GM18867 (cell line): Measurements from ENCODE around the gene PXT1.
A peak's percentile ranks its signal among the peaks of the same experiment; 100 is the strongest.
"Not testable (repeated sequence)": the region's sequence is repeated elsewhere in the genome, so short reads cannot be mapped to it uniquely, and the experiment has no call there.

Experiments
- ATAC-seq: cut with Tn5 transposase; IDR thresholded peaks from one replicate; pipeline ENCODE4 v1.9.1; 2021; ENCODE audit warnings: mild to moderate bottlenecking, moderate library complexity; ENCODE audit not compliant: unreplicated experiment

PXT1 gene

DNA sequence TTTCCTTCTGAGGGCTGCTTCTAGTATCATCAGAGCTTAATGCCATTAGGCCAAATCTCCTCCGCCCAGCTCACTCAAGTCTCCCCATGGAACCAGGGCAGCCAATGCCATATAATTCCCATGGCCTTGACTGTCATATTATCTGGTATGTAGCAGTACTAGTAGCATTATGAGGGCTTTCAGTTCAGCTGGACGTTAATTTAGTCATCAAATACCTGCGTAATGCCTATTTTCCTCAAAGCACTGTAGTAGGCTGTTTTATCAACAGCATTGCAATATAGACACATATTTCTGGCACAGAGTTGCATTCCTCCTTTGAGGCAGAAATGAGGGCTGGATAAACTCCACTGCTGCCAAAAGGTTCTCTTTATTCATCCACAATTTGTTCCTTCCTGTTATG lies 1.8 kb upstream of the PXT1 start:
- ATAC-seq, result no peak

DNA sequence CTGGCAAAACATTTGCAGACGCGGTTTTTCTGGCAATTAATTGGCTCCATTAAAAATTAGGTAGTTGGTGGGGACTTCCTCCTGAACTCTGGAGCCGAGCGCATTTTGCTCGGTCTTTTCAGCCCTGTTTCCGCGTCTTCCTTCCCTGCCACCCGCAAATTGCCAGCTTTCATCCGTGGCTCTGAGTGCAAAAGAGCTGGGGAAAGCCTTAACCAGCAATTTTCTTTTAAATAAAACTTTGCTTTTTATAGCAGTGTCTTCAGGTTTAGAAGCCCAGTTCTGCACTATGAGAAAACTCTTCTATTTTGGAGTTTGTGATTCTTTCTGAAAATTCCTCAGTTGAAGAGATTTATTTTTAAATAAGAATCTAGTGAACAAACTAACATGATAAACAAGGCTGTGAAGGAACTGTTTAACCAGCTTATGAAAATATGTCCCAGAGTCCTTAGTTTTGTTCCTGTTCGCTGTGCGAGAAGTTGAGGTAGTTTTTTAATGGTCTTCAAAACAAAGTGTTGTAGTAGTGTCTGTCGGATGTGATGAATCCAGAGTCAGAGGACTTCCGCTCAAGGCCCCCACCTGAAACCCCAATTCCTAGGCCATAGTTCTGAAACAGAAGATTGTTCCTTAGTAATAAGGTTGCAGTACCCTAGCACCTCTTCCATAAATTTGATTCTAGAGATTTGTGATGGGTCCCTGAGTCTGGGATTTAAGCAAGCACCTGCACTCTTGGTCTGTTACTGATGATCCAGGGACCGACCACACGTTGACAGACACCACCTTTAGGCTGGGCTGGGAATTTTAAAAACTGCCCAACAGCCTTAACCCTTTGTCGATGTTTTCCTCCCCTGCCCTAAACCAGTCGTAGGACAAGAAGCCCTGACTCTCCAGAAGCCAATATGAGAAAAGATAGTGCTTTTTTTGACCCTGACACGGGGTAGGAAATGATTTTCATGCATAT lies 1.1 kb upstream of the PXT1 start:
- no peak for ATAC-seq

DNA sequence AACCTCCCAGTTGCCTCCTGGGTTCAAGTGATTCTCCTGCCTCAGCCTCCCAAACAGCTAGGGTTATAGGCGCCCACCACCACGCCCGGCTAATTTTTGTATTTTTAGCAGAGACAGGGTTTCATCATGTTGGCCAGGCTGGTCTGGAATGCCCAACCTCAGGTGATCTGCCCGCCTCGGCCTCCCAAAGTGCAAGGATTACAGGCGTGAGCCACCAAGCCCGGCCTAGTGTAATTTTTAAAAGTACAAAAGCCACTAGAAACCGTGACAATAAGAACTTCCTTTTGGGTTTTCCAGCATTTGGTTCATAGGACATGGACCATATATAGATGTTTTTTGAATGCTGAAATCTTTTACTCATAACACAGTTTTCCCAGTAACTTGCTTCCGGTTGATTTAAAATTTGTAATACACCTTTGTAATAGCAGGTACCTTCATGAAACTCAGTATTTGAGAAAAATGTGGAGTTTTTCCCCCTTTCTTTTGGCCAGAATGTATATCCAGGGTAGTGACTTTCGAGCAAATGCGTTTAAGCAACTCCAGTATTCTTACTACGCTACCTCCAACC lies 467 bp downstream of the PXT1 start:
- no peak for ATAC-seq

GRCh38 chr6:36441307-36441894 lies 1.3 kb downstream of the PXT1 start:
- peak; percentile 66 for ATAC-seq

DNA sequence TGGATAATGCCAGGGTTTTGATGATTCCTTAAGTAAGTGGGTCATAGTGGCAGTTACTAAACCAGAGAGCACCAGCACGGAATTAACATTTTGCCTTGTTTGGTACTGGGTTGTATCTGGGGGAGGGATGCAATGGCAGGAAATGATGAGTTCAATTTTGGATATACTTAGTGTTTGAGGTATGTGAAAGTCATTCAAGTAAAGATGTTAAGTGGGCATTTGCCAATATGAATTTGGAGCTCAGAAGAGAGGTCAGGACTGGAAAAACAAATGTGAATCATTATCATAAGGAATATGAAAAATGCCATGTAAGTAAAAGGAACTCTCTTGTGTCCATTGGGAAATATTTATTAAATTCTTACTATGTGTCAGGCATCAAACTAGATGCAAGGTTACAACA lies 6.2 kb downstream of the PXT1 start:
- no peak for ATAC-seq

DNA sequence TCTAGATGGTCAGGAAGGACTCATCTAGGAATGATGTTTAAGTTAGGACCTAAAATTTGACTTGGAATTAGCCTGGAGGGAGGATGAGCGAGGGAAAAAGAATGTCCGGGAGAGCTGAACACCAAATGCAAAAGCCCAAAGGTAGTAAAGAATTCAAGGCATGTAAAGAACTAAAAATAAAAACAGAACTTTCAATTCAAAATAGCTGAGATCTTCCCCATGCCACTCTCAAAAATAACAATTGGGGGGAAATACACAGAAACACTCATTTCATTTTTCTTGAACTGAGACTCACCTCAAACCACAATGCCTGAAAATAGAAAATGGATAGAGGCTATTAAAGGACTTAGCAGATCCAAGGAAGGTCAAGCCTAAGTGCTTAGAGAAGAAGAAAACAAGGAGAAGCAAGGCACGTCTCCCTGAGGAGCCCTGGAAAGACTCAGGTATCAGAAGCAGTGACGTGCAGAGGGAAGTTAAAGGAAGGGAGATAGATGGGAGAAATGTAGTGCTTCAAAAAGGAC lies 10.4 kb downstream of the PXT1 start:
- no peak for ATAC-seq

GRCh38 chr6:36431197-36431596 lies 11.5 kb downstream of the PXT1 start:
- no peak for ATAC-seq

GRCh38 chr6:36430351-36430750 lies 12.3 kb downstream of the PXT1 start:
- ATAC-seq, result no peak

DNA sequence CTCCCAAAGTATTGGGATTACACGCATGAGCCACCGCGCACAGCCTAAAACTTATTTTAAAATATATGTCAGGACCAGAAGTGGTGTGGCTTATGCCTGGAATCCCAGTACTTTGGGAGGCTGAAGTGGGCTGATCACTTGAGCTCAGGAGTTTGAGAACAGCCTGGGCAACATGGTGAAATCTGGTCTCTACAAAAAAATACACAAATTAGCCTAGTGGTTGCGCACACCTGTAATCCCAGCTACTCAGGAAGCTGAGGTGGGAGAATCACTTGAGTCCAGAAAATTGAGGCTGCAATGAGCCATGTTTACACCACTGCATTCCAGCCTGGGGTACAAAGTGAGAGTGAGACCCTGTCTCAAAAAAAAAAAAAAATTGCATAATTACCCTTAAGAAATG lies 13.7 kb downstream of the PXT1 start:
- no peak for ATAC-seq

GRCh38 chr6:36426622-36427021 lies 16.0 kb downstream of the PXT1 start:
- no peak for ATAC-seq

DNA sequence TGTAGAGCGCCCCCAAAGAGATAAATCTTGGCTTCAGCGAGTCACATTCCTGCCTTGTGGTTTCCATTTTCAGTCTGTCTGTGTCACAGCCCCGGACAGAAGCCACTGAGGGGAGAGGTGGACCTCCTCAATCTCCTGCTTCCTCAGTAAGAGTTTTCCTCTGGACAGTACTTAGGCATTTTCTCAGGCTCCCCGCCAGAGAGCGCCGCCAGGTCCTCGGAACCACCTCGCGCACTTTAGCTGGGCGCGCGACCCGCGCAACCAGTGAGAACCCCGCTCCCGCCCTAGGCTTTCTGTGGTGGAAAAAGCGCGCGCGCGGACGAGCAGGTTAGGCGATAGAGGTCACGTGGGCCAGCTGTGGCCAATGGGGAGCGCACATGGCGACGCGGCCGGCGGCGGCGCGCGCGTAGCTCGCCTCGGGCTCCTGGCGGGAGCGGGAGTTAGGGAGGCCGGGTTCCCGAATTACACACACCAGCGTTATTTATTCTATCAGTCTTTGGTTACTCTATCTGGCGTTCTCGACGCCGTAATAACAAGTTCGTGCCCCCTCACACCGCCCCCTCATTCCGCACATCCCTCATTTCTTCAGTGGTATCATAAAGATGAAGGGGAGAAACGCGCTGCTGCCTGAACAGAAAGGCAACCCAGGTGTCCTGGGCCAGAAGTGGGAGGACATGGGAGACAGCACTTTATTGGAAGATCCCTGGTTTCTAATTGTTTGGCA lies 19.4 kb downstream of the PXT1 start:
- peak; percentile 96 for ATAC-seq

DNA sequence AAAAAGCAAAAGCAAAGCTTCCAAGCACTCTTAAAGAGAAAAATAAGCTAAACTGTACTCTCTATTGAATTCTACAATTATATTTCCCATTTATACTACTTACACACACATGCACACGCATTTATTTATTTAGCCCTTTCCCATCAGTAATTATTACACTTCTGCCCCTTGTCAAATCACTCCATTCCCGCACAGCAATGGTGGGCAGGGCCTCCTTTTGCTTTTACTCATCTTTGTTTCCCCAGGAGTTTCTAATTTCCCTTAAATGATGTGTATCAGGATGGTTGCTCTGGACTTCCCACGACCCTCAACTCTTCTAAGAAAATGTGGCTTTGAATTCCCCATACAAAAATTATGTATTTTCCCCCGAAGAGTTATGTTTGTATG lies 19.9 kb downstream of the PXT1 start:
- no peak for ATAC-seq

DNA sequence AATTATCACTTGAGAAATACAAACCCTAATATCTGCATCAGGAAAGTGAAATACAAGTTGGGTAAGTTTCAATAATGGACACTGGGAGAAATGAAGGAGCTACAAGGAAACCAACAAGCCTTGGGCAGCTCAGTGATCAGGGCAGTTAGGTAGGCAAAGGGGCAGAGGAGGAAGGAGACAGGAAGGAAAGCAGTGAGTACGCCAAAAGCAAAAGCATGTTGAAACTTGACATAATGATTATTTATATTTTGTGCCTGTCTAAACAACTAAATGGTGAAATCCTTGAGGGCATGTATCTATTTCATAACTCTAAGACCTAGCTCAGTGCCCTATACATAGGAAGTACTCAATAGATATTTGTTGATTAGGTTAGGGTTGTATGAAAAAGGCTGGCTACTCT lies 23.3 kb downstream of the PXT1 start:
- no peak for ATAC-seq

GRCh38 chr6:36418558-36418957 lies 24.1 kb downstream of the PXT1 start:
- no peak for ATAC-seq

DNA sequence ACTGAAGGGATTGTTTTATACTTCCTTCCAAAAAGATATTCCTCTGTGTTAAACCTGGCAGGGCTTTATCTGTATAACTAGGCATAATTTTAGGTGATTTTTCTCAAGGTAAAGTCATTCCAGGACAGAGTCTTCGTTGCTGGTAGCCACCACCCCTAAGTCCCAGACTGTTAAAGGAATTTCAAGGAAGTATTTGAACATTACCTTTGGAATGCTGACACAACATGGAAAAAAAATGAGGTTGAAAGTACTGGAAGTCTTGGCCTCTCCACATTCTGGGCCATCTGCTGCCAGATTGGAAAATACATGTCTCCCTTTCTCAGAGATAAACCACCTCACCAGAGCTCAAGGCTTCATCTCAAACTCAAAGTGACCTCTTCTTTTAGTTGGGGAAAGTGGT lies 28.2 kb downstream of the PXT1 start:
- ATAC-seq, result no peak

- no peak for ATAC-seq
Observed at GRCh38 chr6:36413489-36414480, 28.9 kb downstream of the PXT1 start.

GRCh38 chr6:36409718-36410117 lies 32.9 kb downstream of the PXT1 start:
- not testable (repeated sequence) for ATAC-seq

DNA sequence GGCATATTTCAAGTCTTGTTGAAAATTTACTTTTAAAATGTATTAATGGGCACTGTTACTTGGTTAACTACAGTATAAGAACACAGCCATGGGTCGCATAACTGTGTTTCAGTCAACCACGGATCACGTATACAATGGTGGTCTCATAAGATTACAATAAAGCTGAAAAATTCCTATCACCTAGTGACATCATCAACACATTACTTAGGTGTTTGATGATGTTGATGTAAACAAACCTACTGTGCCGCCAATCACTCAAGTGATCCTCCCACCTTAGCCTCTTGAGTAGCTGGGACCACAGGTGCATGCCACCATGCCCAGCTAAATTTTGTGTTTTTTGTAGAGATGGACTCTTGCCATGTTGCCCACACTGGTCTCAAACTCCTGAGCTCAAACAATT lies 38.5 kb downstream of the PXT1 start:
- ATAC-seq, result no peak

DNA sequence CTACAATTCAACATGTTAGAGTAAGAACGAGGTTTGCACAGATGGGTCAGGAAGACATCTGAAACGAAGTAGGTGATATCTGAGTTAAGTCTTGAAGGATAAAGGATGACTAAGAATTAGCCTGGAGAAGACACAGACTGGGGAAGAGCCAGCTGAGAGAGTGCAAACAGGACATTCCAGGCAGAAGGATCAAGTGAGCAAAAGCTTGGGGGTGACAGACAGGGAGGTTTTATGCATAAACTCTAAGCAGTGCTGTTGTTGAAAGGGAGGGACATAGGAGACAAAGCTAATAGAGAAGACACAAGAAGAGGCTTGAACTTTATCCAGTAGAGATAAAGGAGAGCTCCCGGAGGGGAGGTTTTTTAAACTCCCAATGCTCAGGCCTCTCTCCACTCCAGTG lies 40.2 kb downstream of the PXT1 start:
- no peak for ATAC-seq

GRCh38 chr6:36399970-36400369 lies 42.7 kb downstream of the PXT1 start:
- no peak for ATAC-seq
